Activated naive CD8-positive, alpha-beta T cell treated with anti-CD3 and anti-CD28 coated beads for 36 hours (primary cell): ENCODE results near the gene STX16. TPM values are rescaled to one million over a fixed set of nuclear protein-coding genes. Genes with fewer than 3 reads are reported as not detected.

ENCODE experiments used
- DNase-seq: peaks from one replicate; pipeline ENCODE4 v3.0.0; 2021
- H3K27ac Mint-ChIP-seq: one replicate; pipeline ENCODE4 v1.8.0; 2022; ENCODE audit warnings: mild to moderate bottlenecking, moderate library complexity, mixed read lengths
- H3K27me3 Mint-ChIP-seq: one replicate; pipeline ENCODE4 v1.8.0; 2022; ENCODE audit warnings: mild to moderate bottlenecking, mixed read lengths
- H3K36me3 Mint-ChIP-seq: one replicate; pipeline ENCODE4 v1.8.0; 2021; ENCODE audit warnings: mild to moderate bottlenecking, mixed read lengths
- H3K4me1 Mint-ChIP-seq: one replicate; pipeline ENCODE4 v1.8.0; 2021; ENCODE audit warnings: mixed read lengths
- H3K4me3 Mint-ChIP-seq: one replicate; pipeline ENCODE4 v1.8.0; 2022; ENCODE audit warnings: mild to moderate bottlenecking, moderate library complexity, mixed read lengths
- H3K9me3 Mint-ChIP-seq: one replicate; pipeline ENCODE4 v1.8.0; 2022; ENCODE audit warnings: mixed read lengths
- total RNA-seq, 2 experiments: library from RNA; stranded (reverse); gene quantifications; one replicate each; pipeline ENCODE4 v1.2.3, GENCODE V29; 2021

STX16 gene
- total RNA-seq, 2 experiments from 2014 or later, result 84.0 to 93.5 TPM

GRCh38 chr20:58707770-58708169, 56.7 kb downstream of the STX16 start:
- Mint-ChIP-seq H3K4me1 (no peaks in the 10 kb centered on the region), H3K27ac (no peak overlapping the region), H3K9me3 (no peaks in the 10 kb centered on the region), H3K4me3 (no peak overlapping the region), H3K36me3 (peaks cover 5% of the 10 kb centered on the region), H3K27me3 (no peaks in the 10 kb centered on the region)
- DNase-seq, result no peak

- H3K4me1 Mint-ChIP-seq, result no peaks in the 10 kb centered on the region
- no peak overlapping the region for H3K4me3 Mint-ChIP-seq
- H3K27me3 Mint-ChIP-seq, result no peaks in the 10 kb centered on the region
- DNase-seq, result no peak
- H3K27ac Mint-ChIP-seq, result no peak overlapping the region
- no peaks in the 10 kb centered on the region for H3K9me3 Mint-ChIP-seq
- H3K36me3 Mint-ChIP-seq, result peaks cover 5% of the 10 kb centered on the region
Observed at GRCh38 chr20:58708246-58708931, 57.3 kb downstream of the STX16 start.

DNA sequence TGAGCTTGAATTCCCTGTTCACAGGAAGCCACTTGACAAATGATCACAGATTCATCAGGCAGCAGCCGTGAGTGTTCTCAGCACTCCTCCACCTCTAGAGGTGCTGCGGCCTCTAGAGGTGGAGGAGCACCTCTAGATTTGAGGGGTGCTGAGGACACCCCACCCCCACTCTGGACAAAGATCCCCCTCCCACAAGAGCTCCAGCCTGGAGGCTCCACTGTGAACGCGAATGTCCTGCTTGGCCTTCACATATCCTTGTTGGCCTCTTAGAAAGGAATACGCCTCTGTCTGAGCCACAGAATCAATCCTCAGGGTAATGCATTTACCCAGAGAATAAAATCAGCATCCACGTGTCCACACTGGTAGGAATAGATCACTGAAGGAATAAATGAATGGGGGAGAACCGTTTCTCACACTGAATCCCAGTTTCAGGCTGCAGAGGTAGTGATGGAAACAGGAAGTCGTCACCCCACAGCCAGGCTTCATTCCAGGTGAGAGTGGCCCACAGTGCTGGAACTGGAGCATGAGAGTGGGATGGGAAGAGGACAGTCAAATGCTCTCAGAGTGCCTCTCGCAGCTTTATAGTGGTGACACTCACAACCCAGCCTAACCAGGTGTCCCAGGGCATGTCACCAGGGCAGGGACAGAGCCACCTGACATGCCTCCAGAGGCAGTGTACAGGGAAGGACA, 58.1 kb downstream of the STX16 start:
- Mint-ChIP-seq H3K4me3 (no peak overlapping the region), H3K27me3 (no peaks in the 10 kb centered on the region), H3K9me3 (no peaks in the 10 kb centered on the region), H3K36me3 (peaks cover under 1% of the 10 kb centered on the region), H3K4me1 (no peaks in the 10 kb centered on the region), H3K27ac (no peak overlapping the region)
- no peak for DNase-seq

DNA sequence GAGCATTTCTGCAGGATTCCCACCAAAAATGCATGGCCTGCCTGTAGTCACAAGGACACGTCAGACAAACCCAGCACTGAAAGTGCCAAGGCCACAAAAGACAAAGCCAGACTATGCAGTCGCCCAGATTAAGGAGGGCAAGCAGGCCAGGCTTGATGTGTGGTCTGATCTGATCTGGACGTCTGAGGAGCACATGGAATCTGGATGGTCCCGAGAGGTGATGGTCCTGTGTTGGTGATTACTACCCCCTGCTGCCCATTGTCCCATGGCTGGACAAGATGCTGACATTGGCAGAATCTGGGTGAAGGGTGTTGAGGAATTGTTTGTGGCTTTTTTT, 58.6 kb downstream of the STX16 start:
- DNase-seq, result no peak
- peak overlapping the region; percentile 17 for H3K27ac Mint-ChIP-seq
- no peak overlapping the region for H3K4me3 Mint-ChIP-seq

DNA sequence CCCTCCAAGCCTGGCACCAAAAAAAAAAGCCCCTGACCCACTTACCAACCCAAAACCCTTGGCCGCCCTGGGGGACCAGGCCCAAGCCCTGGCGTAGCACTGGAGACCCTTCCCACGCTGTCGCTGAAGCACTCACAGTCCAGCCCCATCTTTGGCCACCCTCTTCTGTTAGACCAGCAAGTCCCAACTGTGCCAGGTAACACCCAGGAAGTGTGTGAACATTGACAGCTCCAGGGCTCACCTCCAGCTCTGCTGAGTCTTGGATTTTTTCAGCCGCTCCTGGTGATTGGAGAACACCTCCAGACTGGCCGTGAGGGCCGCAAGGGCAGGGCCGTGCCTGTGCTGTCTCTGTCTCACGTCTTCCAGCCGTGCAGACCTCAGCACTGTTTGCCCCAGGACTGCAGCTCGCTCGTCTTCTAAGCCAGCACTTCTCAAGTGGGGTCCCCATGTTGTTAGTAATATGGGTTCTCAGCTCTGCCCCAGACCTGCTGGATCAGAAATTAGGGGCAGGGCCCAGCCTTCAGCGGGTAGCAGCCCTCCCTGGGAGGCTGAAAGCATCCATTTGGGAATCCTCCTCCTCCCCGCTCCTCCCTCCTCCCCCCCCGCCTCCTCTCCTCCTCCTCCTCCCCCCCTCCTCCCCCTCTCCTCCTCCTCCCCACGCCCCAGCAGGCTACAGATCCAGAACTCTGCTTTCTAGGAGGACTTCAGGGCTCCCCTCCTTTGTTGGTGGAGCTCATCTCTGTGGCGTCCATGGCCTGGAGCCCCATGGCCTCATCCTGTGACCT, 59.6 kb downstream of the STX16 start:
- H3K27ac Mint-ChIP-seq, result no peak overlapping the region
- no peaks in the 10 kb centered on the region for H3K4me1 Mint-ChIP-seq
- no peaks in the 10 kb centered on the region for H3K9me3 Mint-ChIP-seq
- no peaks in the 10 kb centered on the region for H3K36me3 Mint-ChIP-seq
- no peaks in the 10 kb centered on the region for H3K27me3 Mint-ChIP-seq
- no peak for DNase-seq
- no peak overlapping the region for H3K4me3 Mint-ChIP-seq

More for the DNA sequence above, 58.6 kb downstream of the STX16 start:
- Mint-ChIP-seq H3K9me3 (no peaks in the 10 kb centered on the region), H3K27me3 (no peaks in the 10 kb centered on the region), H3K4me1 (no peaks in the 10 kb centered on the region), H3K36me3 (no peaks in the 10 kb centered on the region)

GRCh38 chr20:58711266-58712051, 60.4 kb downstream of the STX16 start:
- no peak overlapping the region for H3K27ac Mint-ChIP-seq
- H3K27me3 Mint-ChIP-seq, result no peaks in the 10 kb centered on the region
- H3K4me3 Mint-ChIP-seq, result no peak overlapping the region
- no peaks in the 10 kb centered on the region for H3K4me1 Mint-ChIP-seq
- no peak for DNase-seq
- no peaks in the 10 kb centered on the region for H3K36me3 Mint-ChIP-seq
- H3K9me3 Mint-ChIP-seq, result no peaks in the 10 kb centered on the region

- H3K27ac Mint-ChIP-seq, result no peak overlapping the region
- DNase-seq, result no peak
- H3K4me3 Mint-ChIP-seq, result no peak overlapping the region
- H3K4me1 Mint-ChIP-seq, result no peaks in the 10 kb centered on the region
- no peaks in the 10 kb centered on the region for H3K27me3 Mint-ChIP-seq
- no peaks in the 10 kb centered on the region for H3K36me3 Mint-ChIP-seq
- no peaks in the 10 kb centered on the region for H3K9me3 Mint-ChIP-seq
Observed at GRCh38 chr20:58712151-58712791, 61.2 kb downstream of the STX16 start.

DNA sequence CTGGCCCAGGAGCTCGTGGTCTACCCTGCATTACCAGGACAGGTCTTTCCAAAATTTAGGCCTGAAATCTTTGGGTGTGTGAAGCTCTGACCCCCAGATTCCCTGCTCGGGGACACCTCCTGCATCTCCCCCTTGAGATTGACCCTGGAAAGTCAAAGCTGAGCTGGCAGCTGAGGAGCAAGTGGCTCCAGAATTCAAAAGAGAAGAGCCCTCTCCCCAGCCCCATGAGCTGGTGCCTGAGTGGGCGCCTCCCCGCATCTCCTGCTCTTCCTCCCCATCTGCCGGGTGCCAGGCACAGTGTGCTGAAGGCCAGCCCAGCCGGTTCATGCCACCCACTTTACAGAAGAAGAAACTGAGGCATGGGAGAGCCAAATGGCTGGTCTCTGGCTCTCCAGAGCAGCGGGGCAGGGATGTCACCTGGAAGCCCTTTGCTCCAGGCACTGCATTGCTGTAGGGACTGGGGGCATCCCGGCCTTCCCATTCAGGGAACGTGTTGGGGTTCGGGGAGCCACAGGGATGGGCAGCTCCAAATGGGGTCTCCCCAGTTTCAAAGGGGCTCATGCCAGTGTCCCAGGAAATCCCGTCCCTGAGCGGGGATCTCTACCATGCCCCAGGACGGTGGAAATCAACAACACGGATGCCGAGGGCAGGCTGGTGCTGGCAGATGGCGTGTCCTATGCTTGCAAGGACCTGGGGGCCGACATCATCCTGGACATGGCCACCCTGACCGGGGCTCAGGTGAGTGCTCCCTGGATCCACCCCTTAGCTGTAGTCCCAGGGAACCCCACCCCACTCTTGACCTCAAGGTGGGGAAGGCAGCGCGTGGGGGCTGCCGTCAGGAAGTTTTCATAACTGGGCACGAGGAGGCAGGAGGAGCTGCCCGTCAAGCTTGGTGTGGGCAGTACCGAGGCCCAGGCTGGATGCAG, 62.0 kb downstream of the STX16 start:
- Mint-ChIP-seq H3K4me3 (no peak overlapping the region), H3K27me3 (no peaks in the 10 kb centered on the region)

GRCh38 chr20:58713801-58714339, 62.8 kb downstream of the STX16 start:
- Mint-ChIP-seq H3K36me3 (no peaks in the 10 kb centered on the region), H3K27me3 (no peaks in the 10 kb centered on the region)
- no peak for DNase-seq

More for the DNA sequence above, 62.0 kb downstream of the STX16 start:
- DNase-seq, result no peak
- Mint-ChIP-seq H3K36me3 (no peaks in the 10 kb centered on the region), H3K4me1 (no peaks in the 10 kb centered on the region), H3K9me3 (no peaks in the 10 kb centered on the region), H3K27ac (no peak overlapping the region)

DNA sequence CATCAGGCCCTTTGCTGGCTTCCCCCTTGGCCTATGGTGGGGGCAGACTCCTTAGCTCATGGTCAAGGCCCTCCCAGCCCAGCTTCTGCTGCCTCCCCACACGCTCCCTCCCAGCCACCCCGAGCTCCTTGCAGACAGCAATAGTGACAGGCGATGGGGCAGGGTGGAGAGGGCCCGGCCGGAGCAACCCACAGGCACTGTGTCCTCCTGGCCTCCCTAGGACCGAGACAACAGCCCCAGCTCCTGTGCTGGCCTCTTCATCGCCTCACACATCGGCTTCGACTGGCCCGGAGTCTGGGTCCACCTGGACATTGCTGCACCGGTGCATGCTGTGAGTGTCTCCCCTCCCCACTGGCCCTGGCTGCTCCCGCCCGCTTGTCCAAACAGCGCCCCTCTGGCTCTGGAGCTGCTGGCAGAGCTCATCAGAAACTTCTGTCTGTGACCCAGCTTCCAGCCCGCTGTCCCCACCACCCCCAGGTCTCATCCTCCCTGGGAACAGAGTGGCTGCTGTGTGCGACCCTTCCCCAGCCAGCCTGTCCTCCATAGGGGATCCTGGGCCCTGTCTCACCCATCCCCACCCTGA, 63.3 kb downstream of the STX16 start:
- H3K36me3 Mint-ChIP-seq, result no peaks in the 10 kb centered on the region

More at GRCh38 chr20:58713801-58714339, 62.8 kb downstream of the STX16 start:
- Mint-ChIP-seq H3K4me3 (no peak overlapping the region), H3K4me1 (no peaks in the 10 kb centered on the region), H3K9me3 (no peaks in the 10 kb centered on the region), H3K27ac (no peak overlapping the region)

DNA sequence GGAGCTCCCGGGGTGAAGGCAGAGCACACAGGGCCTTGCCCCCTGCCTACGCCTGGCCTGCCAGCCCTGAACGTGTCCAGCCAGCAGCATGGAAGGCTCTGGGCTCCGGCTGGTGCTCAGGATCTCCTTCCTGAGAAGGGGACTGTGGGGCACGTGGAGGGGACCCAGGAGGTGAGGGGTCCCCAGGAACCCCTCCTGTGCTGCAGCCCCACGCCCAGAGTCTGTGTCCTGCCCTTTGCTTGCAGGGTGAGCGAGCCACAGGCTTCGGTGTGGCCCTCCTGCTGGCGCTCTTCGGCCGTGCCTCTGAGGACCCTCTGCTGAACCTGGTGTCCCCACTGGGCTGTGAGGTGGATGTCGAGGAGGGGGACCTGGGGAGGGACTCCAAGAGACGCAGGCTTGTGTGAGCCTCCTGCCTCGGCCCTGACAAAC, 63.9 kb downstream of the STX16 start:
- H3K4me1 Mint-ChIP-seq, result no peaks in the 10 kb centered on the region
- no peaks in the 10 kb centered on the region for H3K27me3 Mint-ChIP-seq
- DNase-seq, result no peak
- no peak overlapping the region for H3K4me3 Mint-ChIP-seq
- H3K9me3 Mint-ChIP-seq, result no peaks in the 10 kb centered on the region
- H3K27ac Mint-ChIP-seq, result no peak overlapping the region
- H3K36me3 Mint-ChIP-seq, result no peaks in the 10 kb centered on the region

More for the DNA sequence above, 63.3 kb downstream of the STX16 start:
- H3K4me1 Mint-ChIP-seq, result no peaks in the 10 kb centered on the region
- no peak overlapping the region for H3K4me3 Mint-ChIP-seq
- no peaks in the 10 kb centered on the region for H3K9me3 Mint-ChIP-seq
- no peak overlapping the region for H3K27ac Mint-ChIP-seq
- no peaks in the 10 kb centered on the region for H3K27me3 Mint-ChIP-seq
- DNase-seq, result no peak

- H3K27me3 Mint-ChIP-seq, result no peaks in the 10 kb centered on the region
- no peak overlapping the region for H3K4me3 Mint-ChIP-seq
- no peak overlapping the region for H3K27ac Mint-ChIP-seq
- H3K36me3 Mint-ChIP-seq, result no peaks in the 10 kb centered on the region
- H3K4me1 Mint-ChIP-seq, result no peaks in the 10 kb centered on the region
- DNase-seq, result no peak
- no peaks in the 10 kb centered on the region for H3K9me3 Mint-ChIP-seq
Observed at GRCh38 chr20:58715391-58715800, 64.3 kb downstream of the STX16 start.

DNA sequence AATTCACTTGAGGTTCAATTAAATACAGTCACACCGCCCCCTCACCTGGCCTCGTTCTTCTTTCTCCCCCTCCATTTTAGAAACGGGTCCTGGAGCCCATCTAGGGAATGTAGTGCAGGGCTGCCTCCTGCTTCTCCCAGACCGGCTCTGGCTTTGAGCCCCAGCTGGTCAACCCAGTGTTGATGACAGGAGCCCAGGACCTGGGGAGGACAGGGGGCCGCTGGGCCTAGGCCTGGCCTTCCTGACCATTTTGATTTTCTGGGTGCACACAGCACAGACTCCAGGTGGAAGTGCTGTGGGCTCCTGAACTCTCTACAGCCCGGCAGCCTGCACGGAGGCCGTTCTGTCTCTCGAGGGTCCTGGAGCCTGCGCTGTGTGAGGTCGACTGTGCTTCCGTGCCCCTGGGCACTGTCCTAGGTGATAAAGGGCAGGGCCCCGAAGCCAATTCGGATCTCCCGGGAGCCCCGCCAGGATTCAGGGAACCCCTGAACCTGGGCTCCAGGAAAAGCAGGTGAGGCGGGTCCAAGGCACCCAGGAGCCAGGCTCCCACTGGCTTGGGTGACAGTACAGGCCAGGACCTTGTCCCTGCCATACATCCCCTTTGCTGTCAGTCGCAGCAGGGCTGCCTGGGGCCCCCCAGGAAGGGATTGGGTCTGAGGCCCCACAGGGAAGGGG, 64.9 kb downstream of the STX16 start:
- H3K36me3 Mint-ChIP-seq, result no peaks in the 10 kb centered on the region
- H3K27me3 Mint-ChIP-seq, result peaks cover 3% of the 10 kb centered on the region
- H3K4me1 Mint-ChIP-seq, result no peaks in the 10 kb centered on the region
- no peak for DNase-seq
- H3K27ac Mint-ChIP-seq, result no peak overlapping the region
- H3K4me3 Mint-ChIP-seq, result no peak overlapping the region
- H3K9me3 Mint-ChIP-seq, result no peaks in the 10 kb centered on the region
